Measurements from ENCODE around the gene MAGOH.
"Not testable (repeated sequence)": the region's sequence is repeated elsewhere in the genome, so short reads cannot be mapped to it uniquely, and the experiment has no call there.

MAGOH gene

GRCh38 chr1:53219711-53220110 is 18.6 kb downstream of the MAGOH start:
- DNase-seq: no peak

- DNase-seq: no peak
Measured at GRCh38 chr1:53218201-53218600, 20.1 kb downstream of the MAGOH start.

- DNase-seq: no peak
Measured at GRCh38 chr1:53214376-53214940, 23.9 kb downstream of the MAGOH start.

GRCh38 chr1:53210954-53211353 is 27.4 kb downstream of the MAGOH start:
- DNase-seq: no peak

GRCh38 chr1:53210352-53210751 is 28.0 kb downstream of the MAGOH start:
- no peak for DNase-seq

- no peak for DNase-seq
Measured at GRCh38 chr1:53207726-53208125, 30.6 kb downstream of the MAGOH start.

- no peak for DNase-seq
Measured at GRCh38 chr1:53206735-53207379, 31.5 kb downstream of the MAGOH start.

GRCh38 chr1:53206083-53206685 is 32.1 kb downstream of the MAGOH start:
- DNase-seq: not testable (repeated sequence)

GRCh38 chr1:53205496-53205895 is 32.8 kb downstream of the MAGOH start:
- DNase-seq: not testable (repeated sequence)

GRCh38 chr1:53203466-53203865 is 34.9 kb downstream of the MAGOH start:
- DNase-seq: no peak

- DNase-seq: no peak
Measured at GRCh38 chr1:53198241-53198651, 40.1 kb downstream of the MAGOH start.

GRCh38 chr1:53197291-53198200 is 40.8 kb downstream of the MAGOH start:
- no peak for DNase-seq

- DNase-seq: peak; percentile 93
Measured at GRCh38 chr1:53196485-53197290, 41.6 kb downstream of the MAGOH start, which contains the start of gene CPT2. Gene CPT2, plus strand, starts transcription at chr1:53196824. Its CDS starts 120 bp downstream, at chr1:53196944.

GRCh38 chr1:53196017-53196484 is 42.3 kb downstream of the MAGOH start:
- DNase-seq: no peak

- no peak for DNase-seq
Measured at GRCh38 chr1:53195246-53196016, 42.9 kb downstream of the MAGOH start.

GRCh38 chr1:53190210-53190611 is 48.1 kb downstream of the MAGOH start:
- DNase-seq: no peak

GRCh38 chr1:53189061-53189460 is 49.3 kb downstream of the MAGOH start:
- no peak for DNase-seq

- no peak for DNase-seq
Measured at GRCh38 chr1:53188099-53188498, 50.2 kb downstream of the MAGOH start.

- DNase-seq: no peak
Measured at GRCh38 chr1:53187401-53187800, 50.9 kb downstream of the MAGOH start.

GRCh38 chr1:53186533-53186932 is 51.8 kb downstream of the MAGOH start:
- DNase-seq: no peak

GRCh38 chr1:53185955-53186297 is 52.4 kb downstream of the MAGOH start:
- not testable (repeated sequence) for DNase-seq

Measured in CD4-positive, alpha-beta T cell treated with Interleukin-15 for 1 hour (primary cell).